LNCAP (cell line): ENCODE results near the gene CDC42EP1.

Source experiments
- TF ChIP-seq, protein P1 (sequence below): fragments of 450-650 bp; IDR thresholded peaks from 2 replicates; pipeline ENCODE4 v1.5.1; 2017; ENCODE audit warnings: mild to moderate bottlenecking

Gene CDC42EP1

GRCh38 chr22:37553725-37554124, 6.6 kb upstream of the CDC42EP1 start:
- TF ChIP-seq, protein P1, sequence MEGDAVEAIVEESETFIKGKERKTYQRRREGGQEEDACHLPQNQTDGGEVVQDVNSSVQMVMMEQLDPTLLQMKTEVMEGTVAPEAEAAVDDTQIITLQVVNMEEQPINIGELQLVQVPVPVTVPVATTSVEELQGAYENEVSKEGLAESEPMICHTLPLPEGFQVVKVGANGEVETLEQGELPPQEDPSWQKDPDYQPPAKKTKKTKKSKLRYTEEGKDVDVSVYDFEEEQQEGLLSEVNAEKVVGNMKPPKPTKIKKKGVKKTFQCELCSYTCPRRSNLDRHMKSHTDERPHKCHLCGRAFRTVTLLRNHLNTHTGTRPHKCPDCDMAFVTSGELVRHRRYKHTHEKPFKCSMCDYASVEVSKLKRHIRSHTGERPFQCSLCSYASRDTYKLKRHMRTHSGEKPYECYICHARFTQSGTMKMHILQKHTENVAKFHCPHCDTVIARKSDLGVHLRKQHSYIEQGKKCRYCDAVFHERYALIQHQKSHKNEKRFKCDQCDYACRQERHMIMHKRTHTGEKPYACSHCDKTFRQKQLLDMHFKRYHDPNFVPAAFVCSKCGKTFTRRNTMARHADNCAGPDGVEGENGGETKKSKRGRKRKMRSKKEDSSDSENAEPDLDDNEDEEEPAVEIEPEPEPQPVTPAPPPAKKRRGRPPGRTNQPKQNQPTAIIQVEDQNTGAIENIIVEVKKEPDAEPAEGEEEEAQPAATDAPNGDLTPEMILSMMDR, result no peak

DNA sequence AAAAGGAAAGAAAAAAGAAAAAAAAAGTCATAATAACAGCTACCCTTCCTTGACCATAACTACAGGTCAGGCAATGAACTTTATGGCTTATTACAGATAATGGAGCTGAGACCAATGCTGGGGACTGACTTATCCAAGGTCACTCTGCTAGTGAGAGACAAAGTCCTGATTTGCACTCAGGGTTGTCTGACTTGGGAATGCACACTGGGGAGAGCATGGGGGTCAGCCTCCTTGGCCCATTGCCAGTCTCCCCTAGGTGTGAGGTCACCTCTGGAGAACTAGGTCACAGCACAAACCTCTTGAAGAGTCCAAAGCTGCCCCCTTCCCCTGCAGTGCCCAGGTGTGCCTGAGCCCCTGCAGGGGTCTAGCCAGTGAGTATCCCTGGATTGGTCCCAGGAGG, 5.3 kb upstream of the CDC42EP1 start:
- TF ChIP-seq, protein P1, result no peak

DNA sequence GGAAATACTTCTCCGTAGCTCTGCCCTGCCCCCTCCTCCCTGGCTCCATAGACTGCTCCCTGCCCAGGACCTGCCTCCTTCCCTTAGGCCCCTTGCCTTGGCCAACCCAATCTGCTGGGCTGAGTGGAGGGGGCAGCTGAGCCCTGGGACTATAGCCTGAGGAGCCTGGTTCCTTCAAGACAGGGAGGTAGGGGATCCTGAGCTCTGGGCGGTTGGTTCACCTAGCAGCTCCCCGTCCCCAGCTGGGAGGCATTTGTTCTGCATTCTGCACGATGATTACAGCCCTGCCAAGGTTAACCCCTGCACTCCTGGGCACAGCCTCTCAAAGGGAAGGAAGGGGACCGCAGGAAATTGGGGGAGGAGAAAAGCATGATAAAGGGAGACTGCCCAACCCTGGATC, 3.6 kb upstream of the CDC42EP1 start:
- TF ChIP-seq, protein P1, result no peak

DNA sequence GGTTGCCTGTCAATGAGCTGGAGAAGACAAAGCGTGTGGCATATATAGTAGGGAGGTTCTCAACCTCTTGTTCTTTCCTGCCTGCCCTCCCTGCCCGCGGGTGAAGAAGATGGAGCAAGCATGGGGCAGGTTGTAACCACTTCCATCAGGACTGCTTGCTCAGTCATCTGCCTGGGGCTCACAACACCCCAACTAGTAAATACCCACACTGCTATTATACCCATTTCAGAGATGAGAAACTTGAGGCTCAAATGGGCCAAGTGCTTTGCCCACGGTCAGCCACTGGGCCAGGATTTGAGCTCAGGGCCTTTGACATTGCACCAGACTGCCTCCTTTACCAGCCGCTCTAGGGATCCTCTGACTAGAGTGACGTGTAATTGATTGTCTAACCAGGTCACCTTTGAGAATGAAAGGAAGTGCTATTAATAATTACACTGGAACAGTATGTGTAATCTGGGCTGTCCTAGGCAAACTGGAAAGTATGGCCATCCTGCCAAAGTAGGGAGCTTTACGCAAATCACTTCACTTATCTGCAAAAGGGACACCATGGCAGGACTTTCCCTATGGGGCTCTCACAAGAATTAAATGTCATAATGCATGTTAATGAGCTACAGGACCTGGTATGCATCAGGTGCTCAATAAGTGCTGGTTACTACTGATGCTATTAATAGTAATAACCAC, 2.8 kb upstream of the CDC42EP1 start:
- TF ChIP-seq, protein P1, result no peak

- TF ChIP-seq, protein P1, result no peak
Observed at GRCh38 chr22:37558815-37559214, 1.5 kb upstream of the CDC42EP1 start.

GRCh38 chr22:37559521-37559900, 769 bp upstream of the CDC42EP1 start:
- TF ChIP-seq, protein P1, result no peak

DNA sequence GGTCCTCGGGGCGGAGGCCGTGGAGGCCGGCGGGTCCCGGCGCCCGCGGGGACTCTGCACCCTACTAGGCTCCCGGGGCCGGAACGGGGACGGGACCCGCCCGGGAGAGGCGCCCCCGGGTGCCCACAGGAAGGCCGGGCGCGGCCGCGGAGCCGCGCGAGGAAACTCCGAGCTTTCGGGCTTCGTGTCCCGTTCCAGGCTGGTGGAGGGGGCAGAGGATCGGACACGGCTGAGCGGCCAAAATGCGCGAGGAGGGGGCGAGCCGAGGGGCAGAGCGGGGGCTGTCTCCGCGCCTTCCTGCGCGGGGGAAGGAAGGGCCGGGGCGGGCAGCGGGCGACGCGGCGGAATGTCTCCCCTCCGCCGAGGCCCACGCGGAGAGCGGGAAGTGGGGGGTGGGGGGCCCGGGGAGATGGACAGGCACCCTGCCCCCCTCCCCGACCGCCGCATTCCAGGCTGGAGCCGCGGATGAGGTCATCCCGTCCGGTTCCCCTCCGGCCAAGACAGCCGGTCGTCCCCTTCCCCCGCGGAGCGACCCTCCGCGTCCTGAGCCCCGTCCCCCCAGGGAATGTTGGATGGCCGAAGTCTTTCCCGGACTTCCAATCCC, 430 bp downstream of the CDC42EP1 start:
- TF ChIP-seq, protein P1, result no peak
